Keratinocyte (primary cell): Measurements from ENCODE around the gene OR13J1. TPM values are rescaled to one million over a fixed set of nuclear protein-coding genes. Genes with fewer than 3 reads are reported as not detected.
A peak's percentile ranks its signal among the peaks of the same experiment; 100 is the strongest.
"Not testable (repeated sequence)": the region's sequence is repeated elsewhere in the genome, so short reads cannot be mapped to it uniquely, and the experiment has no call there.

ENCODE experiments used
- DNase-seq: peaks from one replicate; pipeline ENCODE4 v3.0.0-alpha.2; 2011; ENCODE audit warnings: low read depth, missing footprints, low spot score
- FAIRE-seq: peaks from 2 replicates; lab custom pipeline; 2011; peaks lifted over from hg19 to GRCh38; lab: Jason Lieb, UNC
- H2AFZ ChIP-seq: 2 replicates; pipeline ENCODE4 v1.6.0; 2012; ENCODE audit warnings: low read length, control low read depth, inconsistent platforms; ENCODE audit not compliant: control insufficient read depth
- H3K27ac ChIP-seq: 2 replicates; pipeline ENCODE4 v1.5.1; 2011; ENCODE audit warnings: low read length; ENCODE audit not compliant: control insufficient read depth, insufficient read depth
- H3K27me3 ChIP-seq: 3 replicates; pipeline ENCODE4 v1.6.0; 2011; ENCODE audit warnings: low read length; ENCODE audit not compliant: control insufficient read depth, insufficient read depth; ENCODE audit errors: extremely low read depth
- H3K36me3 ChIP-seq, 2 experiments: 2 replicates in 1 of 2; 3 replicates in 1 of 2; pipeline ENCODE4 v1.5.1; 2011; ENCODE audit warnings: low read length in 2 of 2, mild to moderate bottlenecking in 1 of 2; ENCODE audit not compliant: control insufficient read depth in 2 of 2, insufficient read depth in 2 of 2; ENCODE audit errors: extremely low read depth in 1 of 2
- H3K4me1 ChIP-seq: 3 replicates; pipeline ENCODE4 v1.5.1; 2011; ENCODE audit warnings: low read length; ENCODE audit not compliant: control insufficient read depth, insufficient read depth; ENCODE audit errors: extremely low read depth
- H3K4me2 ChIP-seq: 3 replicates; pipeline ENCODE4 v1.6.0; 2011; ENCODE audit warnings: low read depth, low read length; ENCODE audit not compliant: control insufficient read depth, insufficient read depth; ENCODE audit errors: extremely low read depth
- H3K4me3 ChIP-seq, 3 experiments: fragments of 200-600 bp in 1 of 3; sonication (generic) in 1 of 3; 2 replicates in 2 of 3; 3 replicates in 1 of 3; pipeline ENCODE4 v1.5.1; 2011 to 2016; ENCODE audit warnings: low read length in 3 of 3, mild to moderate bottlenecking in 3 of 3, control low read depth in 2 of 3, inconsistent platforms in 1 of 3, low read depth in 1 of 3, mixed read lengths in 1 of 3, mixed run types in 1 of 3, moderate library complexity in 1 of 3; ENCODE audit not compliant: control insufficient read depth in 2 of 3, insufficient read depth in 2 of 3; ENCODE audit errors: extremely low read depth in 1 of 3
- H3K79me2 ChIP-seq: 2 replicates; pipeline ENCODE4 v1.6.0; 2012; ENCODE audit warnings: low read length; ENCODE audit not compliant: control insufficient read depth, insufficient read depth
- H3K9ac ChIP-seq: 3 replicates; pipeline ENCODE4 v1.6.0; 2011; ENCODE audit warnings: low read length; ENCODE audit not compliant: control insufficient read depth, insufficient read depth; ENCODE audit errors: extremely low read depth
- H3K9me1 ChIP-seq: 3 replicates; pipeline ENCODE4 v1.6.0; 2011; ENCODE audit warnings: low read length; ENCODE audit not compliant: control insufficient read depth, insufficient read depth; ENCODE audit errors: extremely low read depth
- H3K9me3 ChIP-seq: 2 replicates; pipeline ENCODE4 v1.5.1; 2012; ENCODE audit warnings: low read depth, low read length; ENCODE audit not compliant: control insufficient read depth
- H4K20me1 ChIP-seq: 3 replicates; pipeline ENCODE4 v1.6.0; 2011; ENCODE audit warnings: low read length; ENCODE audit not compliant: control insufficient read depth, insufficient read depth; ENCODE audit errors: extremely low read depth
- CTCF ChIP-seq, 3 experiments: IDR thresholded peaks in 1 of 3; conservative IDR thresholded peaks in 1 of 3; optimal IDR thresholded peaks in 1 of 3; 2 replicates in 2 of 3; 3 replicates in 1 of 3; pipeline versions ENCODE3 to v1.5.1; 2011; ENCODE audit warnings: low read length in 3 of 3, mild to moderate bottlenecking in 3 of 3, moderate library complexity in 2 of 3, control low read depth in 1 of 3, inconsistent platforms in 1 of 3; ENCODE audit not compliant: insufficient read depth in 2 of 3; ENCODE audit errors: extremely low read depth in 1 of 3
- EZH2 ChIP-seq: IDR thresholded peaks from one replicate; pipeline ENCODE4 v1.6.1; 2012; ENCODE audit warnings: inconsistent platforms, mild to moderate bottlenecking, low read length, moderate library complexity
- dilution Hi-C: fragments of 300-500 bp; cut with MboI; formaldehyde crosslinking; loops from one replicate; pipeline ENCODE4 v1.7.0; 2020; ENCODE audit warnings: low sequenced_read_pairs; ENCODE audit not compliant: extremely low pct_ligation_motif_present
- polyA plus RNA-seq, 5 experiments: library from polyadenylated mRNA; depleted of rRNA in 3 of 5; stranded (reverse) in 3 of 5; stranded (forward) in 1 of 5; unstranded in 1 of 5; fragments of >200 nt; gene quantifications; 1 replicate in 1 of 5; 2 replicates in 3 of 5; 3 replicates in 1 of 5; pipeline versions ENCODE4 v1.2.1 to v1.2.3, GENCODE V29; 2011 to 2012; ENCODE audit warnings: missing spikeins in 2 of 5, low read depth in 1 of 5, low replicate concordance in 1 of 5

The OR13J1 gene
- polyA plus RNA-seq, 1 donor (not counting 4 experiments of a cell fraction or from before 2014, with no cell fraction given) = not detected

GRCh38 chr9:35915681-35916294 is 45.6 kb upstream of the OR13J1 start:
- no peaks in the 10 kb centered on the region for H3K79me2 ChIP-seq
- H3K9ac ChIP-seq = no peak overlapping the region
- no peaks in the 10 kb centered on the region for H4K20me1 ChIP-seq
- no peak overlapping the region for H3K4me3 ChIP-seq
- H3K27me3 ChIP-seq = no peaks in the 10 kb centered on the region
- H3K9me3 ChIP-seq = no peaks in the 10 kb centered on the region
- no peak overlapping the region for H3K27ac ChIP-seq
- H3K4me2 ChIP-seq = no peak overlapping the region
- H3K9me1 ChIP-seq = no peaks in the 10 kb centered on the region
- no peak for TF ChIP-seq EZH2
- H2AFZ ChIP-seq = no peak overlapping the region
- dilution Hi-C loops = no loop called here
- FAIRE-seq (no peak), DNase-seq (no peak)
- H3K36me3 ChIP-seq = no peaks in the 10 kb centered on the region
- peaks cover 4% of the 10 kb centered on the region for H3K4me1 ChIP-seq

GRCh38 chr9:35914301-35914807 is 44.2 kb upstream of the OR13J1 start:
- DNase-seq (no peak), FAIRE-seq (peak; percentile 68)
- dilution Hi-C loops = no loop called here
- Histone ChIP-seq H3K79me2 (no peaks in the 10 kb centered on the region), H3K9ac (no peak overlapping the region), H2AFZ (peak overlapping the region; percentile 70), H3K9me1 (no peaks in the 10 kb centered on the region), H3K27me3 (no peaks in the 10 kb centered on the region), H3K4me2 (no peak overlapping the region), H3K36me3 (no peaks in the 10 kb centered on the region), H3K9me3 (no peaks in the 10 kb centered on the region), H3K4me3 (no peak overlapping the region), H3K4me1 (peaks cover 4% of the 10 kb centered on the region), H3K27ac (no peak overlapping the region), H4K20me1 (no peaks in the 10 kb centered on the region)
- TF ChIP-seq CTCF (optimal IDR thresholded peaks at IDR 0.05 in 1 of 3, IDR thresholded peaks at IDR 0.05 in 1 of 3, conservative IDR thresholded peaks at IDR 0.05 in 1 of 3; ENCODE audit: extremely low read depth in 1 of 3, insufficient read depth in 2 of 3, low read length in 3 of 3) (no peak), EZH2 (no peak)

GRCh38 chr9:35913429-35913828 is 43.2 kb upstream of the OR13J1 start:
- H3K27me3 ChIP-seq, H3K79me2 ChIP-seq, H3K9me1 ChIP-seq, H3K27ac ChIP-seq, H3K36me3 ChIP-seq, H4K20me1 ChIP-seq, H3K4me2 ChIP-seq, H3K4me3 ChIP-seq, H2AFZ ChIP-seq, H3K9me3 ChIP-seq, dilution Hi-C loops, FAIRE-seq, DNase-seq, H3K9ac ChIP-seq: not testable (repeated sequence)
- H3K4me1 ChIP-seq = peaks cover 11% of the 10 kb centered on the region
